Measurements from ENCODE around the gene ATF5. TPM values are rescaled to one million over a fixed set of nuclear protein-coding genes. Genes with fewer than 3 reads are reported as not detected.

The ATF5 gene
- total and polyA plus RNA-seq, 2 donors (not counting 1 experiment from before 2014, with no cell fraction given) = 7.4 to 7.9 TPM

DNA sequence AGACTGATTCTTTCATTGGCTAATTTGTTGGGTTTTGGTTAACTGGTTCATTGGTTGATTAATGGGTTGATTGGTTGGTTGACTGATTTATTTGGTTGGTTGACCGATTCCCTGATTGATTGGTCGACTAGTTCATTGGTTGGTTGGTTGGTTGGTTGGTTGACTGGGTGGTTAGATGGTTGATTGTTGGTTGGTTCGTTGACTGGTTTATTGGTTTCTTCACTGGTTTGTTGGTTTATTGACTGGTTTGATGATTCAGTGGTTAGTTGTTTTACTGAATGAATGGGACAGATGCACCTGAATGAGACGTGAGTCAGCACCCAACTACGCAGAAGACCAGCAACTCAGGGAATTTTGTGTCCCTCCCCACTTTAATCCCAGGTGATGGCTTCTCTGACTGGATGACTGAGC lies 3.0 kb downstream of the ATF5 start:
- Histone ChIP-seq H4K20me1 (ENCODE audit: control insufficient read depth, extremely low read depth, insufficient read depth, low read length) (no peaks in the 10 kb centered on the region), H3K4me3 (replicated peaks in 1 of 4; ENCODE audit: control extremely low read depth in 1 of 4, insufficient read depth in 1 of 4, low read depth in 3 of 4, low read length in 4 of 4) (no peak overlapping the region), H3K4me2 (ENCODE audit: extremely low read depth, insufficient read depth, low read length) (no peak overlapping the region), H3K9ac (ENCODE audit: insufficient read depth, low read length) (no peak overlapping the region), H2AFZ (ENCODE audit: low read length) (no peak overlapping the region), H3K9me3 (ENCODE audit: control insufficient read depth, insufficient read depth, low read depth, low read length) (no peaks in the 10 kb centered on the region), H3K36me3 (ENCODE audit: control insufficient read depth, insufficient read depth, low read length) (peaks cover 6% of the 10 kb centered on the region), H3K4me1 (ENCODE audit: control insufficient read depth, extremely low read depth, insufficient read depth, low read length) (peaks cover 9% of the 10 kb centered on the region), H3K79me2 (ENCODE audit: control insufficient read depth, insufficient read depth, low read length) (peaks cover 19% of the 10 kb centered on the region), H3K27ac (ENCODE audit: insufficient read depth, low read length) (no peak overlapping the region), H3K27me3 (ENCODE audit: control insufficient read depth, insufficient read depth, low read length) (no peaks in the 10 kb centered on the region)
- DNase-seq (ENCODE audit: low read depth in 2 of 2) = no peak
- TF ChIP-seq, protein P1, sequence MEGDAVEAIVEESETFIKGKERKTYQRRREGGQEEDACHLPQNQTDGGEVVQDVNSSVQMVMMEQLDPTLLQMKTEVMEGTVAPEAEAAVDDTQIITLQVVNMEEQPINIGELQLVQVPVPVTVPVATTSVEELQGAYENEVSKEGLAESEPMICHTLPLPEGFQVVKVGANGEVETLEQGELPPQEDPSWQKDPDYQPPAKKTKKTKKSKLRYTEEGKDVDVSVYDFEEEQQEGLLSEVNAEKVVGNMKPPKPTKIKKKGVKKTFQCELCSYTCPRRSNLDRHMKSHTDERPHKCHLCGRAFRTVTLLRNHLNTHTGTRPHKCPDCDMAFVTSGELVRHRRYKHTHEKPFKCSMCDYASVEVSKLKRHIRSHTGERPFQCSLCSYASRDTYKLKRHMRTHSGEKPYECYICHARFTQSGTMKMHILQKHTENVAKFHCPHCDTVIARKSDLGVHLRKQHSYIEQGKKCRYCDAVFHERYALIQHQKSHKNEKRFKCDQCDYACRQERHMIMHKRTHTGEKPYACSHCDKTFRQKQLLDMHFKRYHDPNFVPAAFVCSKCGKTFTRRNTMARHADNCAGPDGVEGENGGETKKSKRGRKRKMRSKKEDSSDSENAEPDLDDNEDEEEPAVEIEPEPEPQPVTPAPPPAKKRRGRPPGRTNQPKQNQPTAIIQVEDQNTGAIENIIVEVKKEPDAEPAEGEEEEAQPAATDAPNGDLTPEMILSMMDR (conservative IDR thresholded peaks at IDR 0.05 in 1 of 2, IDR thresholded peaks at IDR 0.05 in 1 of 2; ENCODE audit: low read depth in 1 of 2, low read length in 2 of 2) = no peak
- TF ChIP-seq EZH2 (IDR thresholded peaks at IDR 0.05; ENCODE audit: low read length, missing control alignments) = no peak

DNA sequence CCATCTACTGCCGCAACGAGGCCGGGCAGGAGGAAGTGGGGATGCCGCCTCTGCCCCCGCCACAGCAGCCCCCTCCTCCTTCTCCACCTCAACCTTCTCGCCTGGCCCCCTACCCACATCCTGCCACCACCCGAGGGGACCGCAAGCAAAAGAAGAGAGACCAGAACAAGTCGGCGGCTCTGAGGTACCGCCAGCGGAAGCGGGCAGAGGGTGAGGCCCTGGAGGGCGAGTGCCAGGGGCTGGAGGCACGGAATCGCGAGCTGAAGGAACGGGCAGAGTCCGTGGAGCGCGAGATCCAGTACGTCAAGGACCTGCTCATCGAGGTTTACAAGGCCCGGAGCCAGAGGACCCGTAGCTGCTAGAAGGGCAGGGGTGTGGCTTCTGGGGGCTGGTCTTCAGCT lies 3.7 kb downstream of the ATF5 start:
- Histone ChIP-seq H3K4me2 (ENCODE audit: extremely low read depth, insufficient read depth, low read length) (no peak overlapping the region), H3K4me1 (ENCODE audit: control insufficient read depth, extremely low read depth, insufficient read depth, low read length) (peaks cover 4% of the 10 kb centered on the region), H3K79me2 (ENCODE audit: control insufficient read depth, insufficient read depth, low read length) (peaks cover 13% of the 10 kb centered on the region), H3K27ac (ENCODE audit: insufficient read depth, low read length) (no peak overlapping the region), H4K20me1 (ENCODE audit: control insufficient read depth, extremely low read depth, insufficient read depth, low read length) (no peaks in the 10 kb centered on the region), H3K27me3 (ENCODE audit: control insufficient read depth, insufficient read depth, low read length) (no peaks in the 10 kb centered on the region), H3K9ac (ENCODE audit: insufficient read depth, low read length) (no peak overlapping the region), H3K9me3 (ENCODE audit: control insufficient read depth, insufficient read depth, low read depth, low read length) (no peaks in the 10 kb centered on the region), H3K36me3 (ENCODE audit: control insufficient read depth, insufficient read depth, low read length) (no peaks in the 10 kb centered on the region), H2AFZ (ENCODE audit: low read length) (no peak overlapping the region), H3K4me3 (replicated peaks in 1 of 4; ENCODE audit: control extremely low read depth in 1 of 4, insufficient read depth in 1 of 4, low read depth in 3 of 4, low read length in 4 of 4) (no peak overlapping the region)
- no peak for DNase-seq (ENCODE audit: low read depth in 2 of 2)
- TF ChIP-seq, protein P1 (conservative IDR thresholded peaks at IDR 0.05 in 1 of 2, IDR thresholded peaks at IDR 0.05 in 1 of 2; ENCODE audit: low read depth in 1 of 2, low read length in 2 of 2) = no peak
- TF ChIP-seq EZH2 (IDR thresholded peaks at IDR 0.05; ENCODE audit: low read length, missing control alignments) = no peak

DNA sequence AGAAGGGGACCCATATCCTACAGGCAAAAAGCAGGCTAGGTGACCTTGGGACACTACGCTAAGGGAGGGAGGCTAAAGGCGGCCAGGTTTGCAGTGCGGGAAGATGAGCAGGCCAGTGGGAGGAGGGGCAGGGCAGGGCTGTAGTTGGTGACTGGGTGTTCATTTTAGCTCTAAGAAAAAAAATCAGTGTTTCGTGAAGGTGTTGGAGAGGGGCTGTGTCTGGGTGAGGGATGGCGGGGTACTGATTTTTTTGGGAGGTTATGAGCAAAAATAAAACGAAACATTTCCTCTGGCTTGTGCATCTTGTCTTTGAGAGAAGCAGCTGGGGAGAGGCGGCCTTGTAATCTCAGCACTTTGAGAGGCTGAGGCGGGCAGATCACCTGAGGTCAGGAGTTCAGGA lies 4.6 kb downstream of the ATF5 start:
- DNase-seq (ENCODE audit: low read depth in 2 of 2) = no peak
- Histone ChIP-seq H3K27me3 (ENCODE audit: control insufficient read depth, insufficient read depth, low read length) (no peaks in the 10 kb centered on the region), H3K9ac (ENCODE audit: insufficient read depth, low read length) (no peak overlapping the region), H3K4me2 (ENCODE audit: extremely low read depth, insufficient read depth, low read length) (no peak overlapping the region), H3K9me3 (ENCODE audit: control insufficient read depth, insufficient read depth, low read depth, low read length) (no peaks in the 10 kb centered on the region), H4K20me1 (ENCODE audit: control insufficient read depth, extremely low read depth, insufficient read depth, low read length) (no peaks in the 10 kb centered on the region), H3K79me2 (ENCODE audit: control insufficient read depth, insufficient read depth, low read length) (peaks cover 5% of the 10 kb centered on the region), H3K27ac (ENCODE audit: insufficient read depth, low read length) (no peak overlapping the region), H3K36me3 (ENCODE audit: control insufficient read depth, insufficient read depth, low read length) (no peaks in the 10 kb centered on the region), H2AFZ (ENCODE audit: low read length) (no peak overlapping the region), H3K4me1 (ENCODE audit: control insufficient read depth, extremely low read depth, insufficient read depth, low read length) (peaks cover 2% of the 10 kb centered on the region), H3K4me3 (replicated peaks in 1 of 4; ENCODE audit: control extremely low read depth in 1 of 4, insufficient read depth in 1 of 4, low read depth in 3 of 4, low read length in 4 of 4) (no peak overlapping the region)
- no peak for TF ChIP-seq EZH2 (IDR thresholded peaks at IDR 0.05; ENCODE audit: low read length, missing control alignments)
- TF ChIP-seq, protein P1 (conservative IDR thresholded peaks at IDR 0.05 in 1 of 2, IDR thresholded peaks at IDR 0.05 in 1 of 2; ENCODE audit: low read depth in 1 of 2, low read length in 2 of 2) = no peak

Measured in fibroblast of lung (primary cell).